B cell (primary cell): Measurements from ENCODE around the gene SUCLG1. TPM values are rescaled to one million over a fixed set of nuclear protein-coding genes. Genes with fewer than 3 reads are reported as not detected.

ENCODE experiments used
- ATAC-seq: fragments of 200-7000 bp; cut with Tn5 transposase; one replicate; pipeline ENCODE4 v1.10.0; 2021; ENCODE audit warnings: low read depth, mild to moderate bottlenecking, moderate number of reproducible peaks, moderate library complexity
- CTCF ChIA-PET: fragments of 350-600 bp; sonication (Branson Sonifier 250); formaldehyde crosslinking; loops from one replicate; lab custom pipeline; 2021; ENCODE audit warnings: antibody characterized with exemption, inconsistent platforms; lab: Charles Lee
- POLR2A ChIA-PET: fragments of 350-600 bp; sonication (Branson Sonifier 250); formaldehyde crosslinking; loops from one replicate; lab custom pipeline; 2021; ENCODE audit warnings: antibody characterized with exemption; lab: Charles Lee
- DNase-seq: peaks from one replicate; pipeline ENCODE4 v3.0.0; 2013
- H2AFZ ChIP-seq: 2 replicates; pipeline ENCODE4 v1.6.1; 2012; ENCODE audit warnings: mild to moderate bottlenecking, low read depth, low read length; ENCODE audit not compliant: insufficient read depth, poor library complexity, severe bottlenecking
- H3K27ac ChIP-seq, 2 donors: 1 replicate in 1 of 2; 2 replicates in 1 of 2; pipeline ENCODE4 v1.5.1; 2012 to 2013; ENCODE audit warnings: low read length in 2 of 2, mild to moderate bottlenecking in 2 of 2, moderate library complexity in 1 of 2
- H3K27me3 ChIP-seq, 4 experiments: fragments of 200-600 bp in 1 of 4; sonication (generic) in 1 of 4; replicated peaks in 1 of 4; 1 replicate in 2 of 4; 2 replicates in 2 of 4; pipeline versions ENCODE4 v1.6.1 to v1.7.0; 2013 to 2016; ENCODE audit warnings: low read length in 3 of 4, mild to moderate bottlenecking in 2 of 4, mixed read lengths in 1 of 4, moderate library complexity in 1 of 4; ENCODE audit not compliant: insufficient read depth in 4 of 4, control insufficient read depth in 3 of 4; ENCODE audit errors: control extremely low read depth in 1 of 4
- H3K36me3 ChIP-seq, 2 experiments: replicated peaks in 1 of 2; 1 replicate in 1 of 2; 2 replicates in 1 of 2; pipeline versions ENCODE4 v1.6.1 to v1.7.1; 2013; ENCODE audit warnings: low read length in 1 of 2; ENCODE audit not compliant: insufficient read depth in 2 of 2, control insufficient read depth in 1 of 2; ENCODE audit errors: control extremely low read depth in 1 of 2, extremely low read depth in 1 of 2
- H3K4me1 ChIP-seq, 2 donors: fragments of 200-600 bp in 1 of 2; sonication (generic) in 1 of 2; 1 replicate in 1 of 2; 2 replicates in 1 of 2; pipeline versions ENCODE4 v1.5.1 to v1.6.1; 2013 to 2017; ENCODE audit warnings: low read length in 2 of 2; ENCODE audit not compliant: control insufficient read depth in 2 of 2, insufficient read depth in 2 of 2
- H3K4me2 ChIP-seq: replicated peaks from 2 replicates; pipeline ENCODE3; 2012; ENCODE audit warnings: mild to moderate bottlenecking, low read depth, low read length; ENCODE audit not compliant: poor library complexity, severe bottlenecking
- H3K4me3 ChIP-seq, 5 experiments: fragments of 200-600 bp in 1 of 5; sonication (generic) in 1 of 5; 1 replicate in 3 of 5; 2 replicates in 2 of 5; pipeline versions ENCODE4 v1.5.1 to v1.7.0; 2011 to 2016; ENCODE audit warnings: low read length in 4 of 5, mild to moderate bottlenecking in 4 of 5, low read depth in 2 of 5, control low read depth in 1 of 5, moderate library complexity in 1 of 5; ENCODE audit not compliant: insufficient read depth in 1 of 5; ENCODE audit errors: control extremely low read depth in 1 of 5, extremely low read depth in 1 of 5
- H3K79me2 ChIP-seq: fragments of 200-600 bp; sonication (generic); one replicate; pipeline ENCODE4 v1.6.0; 2016; ENCODE audit warnings: low read length; ENCODE audit not compliant: control insufficient read depth, insufficient read depth
- H3K9ac ChIP-seq: fragments of 200-600 bp; sonication (generic); 2 replicates; pipeline ENCODE4 v1.6.1; 2017; ENCODE audit warnings: mild to moderate bottlenecking, low read length, moderate library complexity
- H3K9me3 ChIP-seq, 3 donors: one replicate each; pipeline versions ENCODE4 v1.6.1 to v1.7.1; 2013; ENCODE audit warnings: low read length in 2 of 3; ENCODE audit not compliant: control insufficient read depth in 2 of 3, insufficient read depth in 1 of 3; ENCODE audit errors: control extremely low read depth in 1 of 3
- H4K20me1 ChIP-seq: 2 replicates; pipeline ENCODE4 v1.6.0; 2012; ENCODE audit warnings: mild to moderate bottlenecking, low read length; ENCODE audit not compliant: insufficient read depth, control insufficient read depth, poor library complexity, severe bottlenecking
- H3K27ac Mint-ChIP-seq: one replicate; pipeline ENCODE4 v1.8.0; 2021; ENCODE audit warnings: mixed read lengths
- H3K27me3 Mint-ChIP-seq: one replicate; pipeline ENCODE4 v1.8.0; 2021; ENCODE audit warnings: mixed read lengths
- H3K4me1 Mint-ChIP-seq: one replicate; pipeline ENCODE4 v1.8.0; 2021; ENCODE audit warnings: mixed read lengths
- H3K4me3 Mint-ChIP-seq: one replicate; pipeline ENCODE4 v1.8.0; 2021; ENCODE audit warnings: mixed read lengths
- H3K9me3 Mint-ChIP-seq: one replicate; pipeline ENCODE4 v1.8.0; 2022; ENCODE audit warnings: mixed read lengths; ENCODE audit not compliant: insufficient read depth
- EZH2 ChIP-seq: IDR thresholded peaks from 2 replicates; pipeline ENCODE4 v1.6.1; 2012; ENCODE audit warnings: borderline replicate concordance, low read depth, mild to moderate bottlenecking, moderate library complexity, low read length; ENCODE audit not compliant: insufficient read depth, poor library complexity, severe bottlenecking
- WGBS: methylation state at CpG from one replicate; pipeline ENCODE4 v1.1.5; 2013; ENCODE audit warnings: missing lambda C conversion rate; ENCODE audit not compliant: insufficient coverage; 5-methylcytosine and 5-hydroxymethylcytosine counted together
- intact Hi-C: fragments of 100-400 bp; cut with micrococcal nuclease; formaldehyde crosslinking; loops from one replicate; pipeline ENCODE4 v1.10.0; 2022
- polyA plus RNA-seq: library from polyadenylated mRNA; depleted of rRNA; stranded (reverse); fragments of >200 nt; gene quantifications from 2 replicates; pipeline ENCODE4 v1.2.3, GENCODE V29; 2012
- total RNA-seq, 2 donors: library from RNA; stranded (reverse); fragments of 120-200 nt in 1 of 2; gene quantifications; 1 replicate in 1 of 2; 2 replicates in 1 of 2; pipeline versions ENCODE4 v1.2.3 to v1.2.4, GENCODE V29; 2013 to 2022
- TF ChIP-seq, protein P1 (sequence below): fragments of 200-600 bp; IDR thresholded peaks from one replicate; pipeline ENCODE4 v1.8.0; 2022; ENCODE audit warnings: antibody characterized with exemption, mild to moderate bottlenecking

Gene SUCLG1
- total and polyA plus RNA-seq, 2 donors (not counting 1 experiment from before 2014, with no cell fraction given): 16.1 to 31.8 TPM

DNA sequence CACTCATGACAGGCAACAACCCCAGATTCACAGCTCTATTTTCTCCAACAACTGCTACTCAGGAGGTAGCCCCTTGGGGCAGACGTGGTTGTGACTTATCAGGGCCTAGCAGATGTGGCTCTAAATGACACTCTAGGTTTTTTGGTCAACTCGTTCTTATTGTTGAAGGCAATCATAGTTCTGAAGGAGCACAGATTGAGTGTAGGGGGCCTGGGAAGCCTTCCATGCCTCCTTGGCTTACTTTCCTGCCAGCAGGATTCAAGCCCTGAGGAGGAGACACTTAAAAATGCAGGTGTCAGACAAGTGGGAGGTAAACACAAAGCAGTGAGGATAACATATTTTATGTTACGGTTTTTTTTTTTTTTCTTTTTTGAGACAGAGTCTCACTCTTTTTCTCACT lies 23.5 kb upstream of the SUCLG1 start:
- H3K4me3 Mint-ChIP-seq: no peak overlapping the region
- no peak overlapping the region for H3K27ac ChIP-seq
- H3K79me2 ChIP-seq: no peaks in the 10 kb centered on the region
- no peaks in the 10 kb centered on the region for H3K27me3 ChIP-seq
- ATAC-seq (no peak), DNase-seq (no peak)
- H3K4me1 Mint-ChIP-seq: no peaks in the 10 kb centered on the region
- CTCF ChIA-PET: no interaction called here
- no peak overlapping the region for H3K4me2 ChIP-seq
- no peak overlapping the region for H2AFZ ChIP-seq
- H3K4me1 ChIP-seq: no peaks in the 10 kb centered on the region
- no peaks in the 10 kb centered on the region for H3K27me3 Mint-ChIP-seq
- WGBS: 29% methylated on average over 2 of the region's 3 CpGs
- TF ChIP-seq EZH2: no peak
- TF ChIP-seq, protein P1, sequence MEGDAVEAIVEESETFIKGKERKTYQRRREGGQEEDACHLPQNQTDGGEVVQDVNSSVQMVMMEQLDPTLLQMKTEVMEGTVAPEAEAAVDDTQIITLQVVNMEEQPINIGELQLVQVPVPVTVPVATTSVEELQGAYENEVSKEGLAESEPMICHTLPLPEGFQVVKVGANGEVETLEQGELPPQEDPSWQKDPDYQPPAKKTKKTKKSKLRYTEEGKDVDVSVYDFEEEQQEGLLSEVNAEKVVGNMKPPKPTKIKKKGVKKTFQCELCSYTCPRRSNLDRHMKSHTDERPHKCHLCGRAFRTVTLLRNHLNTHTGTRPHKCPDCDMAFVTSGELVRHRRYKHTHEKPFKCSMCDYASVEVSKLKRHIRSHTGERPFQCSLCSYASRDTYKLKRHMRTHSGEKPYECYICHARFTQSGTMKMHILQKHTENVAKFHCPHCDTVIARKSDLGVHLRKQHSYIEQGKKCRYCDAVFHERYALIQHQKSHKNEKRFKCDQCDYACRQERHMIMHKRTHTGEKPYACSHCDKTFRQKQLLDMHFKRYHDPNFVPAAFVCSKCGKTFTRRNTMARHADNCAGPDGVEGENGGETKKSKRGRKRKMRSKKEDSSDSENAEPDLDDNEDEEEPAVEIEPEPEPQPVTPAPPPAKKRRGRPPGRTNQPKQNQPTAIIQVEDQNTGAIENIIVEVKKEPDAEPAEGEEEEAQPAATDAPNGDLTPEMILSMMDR: no peak
- H4K20me1 ChIP-seq: no peaks in the 10 kb centered on the region
- no peaks in the 10 kb centered on the region for H3K36me3 ChIP-seq
- intact Hi-C loops: no loop called here
- H3K27ac Mint-ChIP-seq: no peak overlapping the region
- H3K9me3 ChIP-seq: peaks cover 0 to 3% (median 0%) of the 10 kb centered on the region in 3 donors
- no peak overlapping the region for H3K4me3 ChIP-seq
- peaks cover 3% of the 10 kb centered on the region for H3K9me3 Mint-ChIP-seq
- POLR2A ChIA-PET: no interaction called here
- no peak overlapping the region for H3K9ac ChIP-seq

DNA sequence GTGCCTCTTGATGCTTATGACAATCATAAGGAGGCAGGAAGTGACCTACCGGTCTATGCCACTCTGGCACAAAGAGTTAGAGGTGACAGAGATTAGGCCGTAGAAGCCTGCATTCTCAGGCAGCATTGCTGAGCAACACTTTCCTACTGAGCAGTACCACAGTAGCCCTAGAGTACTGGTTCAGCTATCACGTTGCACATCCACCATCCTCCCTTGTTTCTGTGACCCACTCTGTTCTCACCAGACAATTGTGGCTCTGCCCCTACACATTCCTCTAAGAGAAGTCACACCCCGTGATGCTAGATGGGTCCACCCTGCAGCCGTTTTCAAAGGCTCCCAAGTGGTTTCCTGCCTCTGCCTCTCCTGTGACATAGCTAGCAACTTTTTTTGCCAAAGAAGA lies 22.6 kb upstream of the SUCLG1 start:
- Histone ChIP-seq H3K4me2 (no peak overlapping the region), H3K4me1 (no peaks in the 10 kb centered on the region), H4K20me1 (no peaks in the 10 kb centered on the region), H3K27ac (no peak overlapping the region), H3K9ac (no peak overlapping the region), H2AFZ (no peak overlapping the region), H3K79me2 (no peaks in the 10 kb centered on the region), H3K4me3 (no peak overlapping the region), H3K27me3 (no peaks in the 10 kb centered on the region), H3K36me3 (no peaks in the 10 kb centered on the region), H3K9me3 (peaks cover 0 to 7% (median 3%) of the 10 kb centered on the region in 3 donors)
- no peak for DNase-seq
- no peak for ATAC-seq
- H3K4me3 Mint-ChIP-seq: no peak overlapping the region
- intact Hi-C loops: no loop called here
- no peaks in the 10 kb centered on the region for H3K4me1 Mint-ChIP-seq
- no peaks in the 10 kb centered on the region for H3K27me3 Mint-ChIP-seq
- H3K27ac Mint-ChIP-seq: no peak overlapping the region
- TF ChIP-seq, protein P1: no peak
- TF ChIP-seq EZH2: no peak
- ChIA-PET POLR2A (no interaction called here), CTCF (no interaction called here)
- WGBS: 34% methylated on average over 5 of the region's 5 CpGs
- peaks cover 6% of the 10 kb centered on the region for H3K9me3 Mint-ChIP-seq
